A673 (cell line): ENCODE measurements around the gene TMEM234.

Experiments
- CTCF ChIP-seq: fragments of 300-800, 200-600 bp; sonication (generic); conservative IDR thresholded peaks from 2 replicates; pipeline ENCODE4 v1.5.1; 2017; ENCODE audit warnings: low read depth, mild to moderate bottlenecking, antibody characterized with exemption, low read length, moderate library complexity, mixed read lengths
- EZH2 ChIP-seq: fragments of 200-600 bp; sonication (generic); IDR thresholded peaks from 2 replicates; pipeline ENCODE4 v1.6.1; 2017; ENCODE audit warnings: borderline replicate concordance, low read depth, mild to moderate bottlenecking, mixed read lengths, antibody characterized with exemption, low read length; ENCODE audit not compliant: poor library complexity, severe bottlenecking

GRCh38 chr1:32255072-32256071 is 33.2 kb upstream of the TMEM234 start:
- TF ChIP-seq CTCF = no peak
- TF ChIP-seq EZH2 = no peak
